H1 (cell line): ENCODE data around the gene CAPN13.

ENCODE experiments used
- BRCA1 ChIP-seq: IDR thresholded peaks from 2 replicates; pipeline ENCODE4 v1.6.1; 2012; ENCODE audit warnings: low read depth, low read length, improper control_type of control experiment
- CTCF ChIP-seq, 3 experiments: IDR thresholded peaks; 1 replicate in 2 of 3; 2 replicates in 1 of 3; pipeline versions ENCODE4 v1.5.1 to v1.6.1; 2011; ENCODE audit warnings: low read length in 3 of 3, mild to moderate bottlenecking in 3 of 3, inconsistent platforms in 2 of 3, low read depth in 1 of 3, moderate library complexity in 1 of 3; ENCODE audit not compliant: insufficient read depth in 1 of 3; ENCODE audit errors: control extremely low read depth in 1 of 3
- EZH2 ChIP-seq: fragments of 200-600 bp; sonication (generic); IDR thresholded peaks from 2 replicates; pipeline ENCODE4 v1.7.1; 2012; ENCODE audit warnings: low read depth, mild to moderate bottlenecking, moderate library complexity, low read length, inconsistent platforms; ENCODE audit not compliant: severe bottlenecking
- FOSL1 ChIP-seq: IDR thresholded peaks from 2 replicates; pipeline ENCODE4 v1.6.1; 2011; ENCODE audit warnings: mild to moderate bottlenecking, low read depth, low read length, moderate library complexity; ENCODE audit not compliant: insufficient read depth
- KDM4A ChIP-seq: IDR thresholded peaks from one replicate; pipeline ENCODE4 v1.7.1; 2012; ENCODE audit warnings: low read depth, mild to moderate bottlenecking, moderate library complexity, low read length, inconsistent platforms; ENCODE audit not compliant: severe bottlenecking
- POLR2A ChIP-seq, 2 experiments: IDR thresholded peaks; 1 replicate in 1 of 2; 2 replicates in 1 of 2; pipeline ENCODE4 v1.6.1; 2011; ENCODE audit warnings: low read depth in 2 of 2, low read length in 2 of 2, mild to moderate bottlenecking in 2 of 2; ENCODE audit errors: control extremely low read depth in 1 of 2
- POLR2AphosphoS5 ChIP-seq: IDR thresholded peaks from 2 replicates; pipeline ENCODE4 v1.6.1; 2011; ENCODE audit warnings: low read depth, low read length
- POU5F1 ChIP-seq: IDR thresholded peaks from 2 replicates; pipeline ENCODE4 v1.6.1; 2011; ENCODE audit warnings: low read depth, mild to moderate bottlenecking, low read length, moderate library complexity
- SAP30 ChIP-seq: fragments of 300-600 bp; sonication (generic); IDR thresholded peaks from 2 replicates; pipeline ENCODE4 v1.7.1; 2012; ENCODE audit warnings: low read length, moderate library complexity, mild to moderate bottlenecking, inconsistent platforms; ENCODE audit not compliant: insufficient read depth, insufficient replicate concordance
- SIX5 ChIP-seq: IDR thresholded peaks from 2 replicates; pipeline ENCODE4 v1.6.1; 2011; ENCODE audit warnings: mild to moderate bottlenecking, low read depth, low read length

GRCh38 chr2:30710461-30710860 is 96.8 kb downstream of the CAPN13 start:
- TF ChIP-seq POLR2AphosphoS5 (no peak), CTCF (IDR thresholded peaks at IDR 0.05; ENCODE audit: control extremely low read depth in 1 of 3, insufficient read depth in 1 of 3, low read depth in 1 of 3, low read length in 3 of 3) (no peak), BRCA1 (no peak), POU5F1 (no peak), SIX5 (no peak), FOSL1 (no peak), POLR2A (IDR thresholded peaks at IDR 0.05; ENCODE audit: control extremely low read depth in 1 of 2, low read depth in 2 of 2, low read length in 2 of 2) (no peak), EZH2 (no peak), SAP30 (no peak), KDM4A (no peak)
